Ovary (tissue), 9 donors: ENCODE results near the gene PARD3. TPM values are rescaled to one million over a fixed set of nuclear protein-coding genes. Genes with fewer than 3 reads are reported as not detected.

ENCODE experiments used
- DNase-seq, 5 donors: peaks; one replicate each; pipeline ENCODE4 v3.0.0-alpha.2; 2019 to 2020
- H3K27ac ChIP-seq, 2 donors: fragments of 200-600 bp; one replicate each; pipeline versions ENCODE4 v1.5.1 to v1.8.0; 2019 to 2022
- H3K27me3 ChIP-seq: fragments of 200-600 bp; one replicate; pipeline ENCODE4 v1.8.0; 2022
- H3K36me3 ChIP-seq: fragments of 200-600 bp; sonication (generic); one replicate; pipeline ENCODE4 v1.5.1; 2019
- H3K4me1 ChIP-seq: one replicate; pipeline ENCODE4 v1.8.1; 2013; ENCODE audit warnings: mild to moderate bottlenecking, moderate library complexity; ENCODE audit not compliant: insufficient read depth
- H3K4me3 ChIP-seq: fragments of 200-600 bp; sonication (generic); one replicate; pipeline ENCODE4 v1.5.1; 2017
- H3K9me3 ChIP-seq, 2 donors: fragments of 200-600 bp in 1 of 2; sonication (generic) in 1 of 2; one replicate each; pipeline versions ENCODE4 v1.5.1 to v1.8.1; 2013 to 2019; ENCODE audit warnings: mild to moderate bottlenecking in 1 of 2, moderate library complexity in 1 of 2
- CTCF ChIP-seq, 3 donors: fragments of 450-650 bp in 2 of 3; fragments of 200-600 bp in 1 of 3; IDR thresholded peaks; one replicate each; pipeline versions ENCODE4 v1.5.1 to v1.8.0; 2016 to 2022; ENCODE audit warnings: antibody characterized with exemption in 3 of 3, mild to moderate bottlenecking in 1 of 3
- EP300 ChIP-seq: sonication (generic); formaldehyde crosslinking; IDR thresholded peaks from one replicate; pipeline ENCODE4 v1.6.1; 2017; ENCODE audit warnings: antibody characterized with exemption
- POLR2A ChIP-seq: fragments of 450-650 bp; IDR thresholded peaks from one replicate; pipeline ENCODE4 v1.6.1; 2017; ENCODE audit warnings: antibody characterized with exemption, mild to moderate bottlenecking, moderate library complexity
- WGBS, 3 donors: extraction: QIAGEN DNeasy Blood & Tissue Kit in 1 of 3; methylation state at CpG; one replicate each; pipeline versions ENCODE4 v1.1.5 to v1.1.7; 2013 to 2017; 5-methylcytosine and 5-hydroxymethylcytosine counted together
- intact Hi-C, 4 donors: fragments of 100-400 bp; cut with DNase I; formaldehyde crosslinking; loops; one replicate each; pipeline versions ENCODE4 v1.11.0 to v1.15.1; 2022 to 2023
- polyA plus RNA-seq, 2 donors: library from polyadenylated mRNA; stranded (reverse); fragments of 200-250 nt in 1 of 2; fragments of 350-450 nt in 1 of 2; fragmentation: Illumina TruSeq in 1 of 2; extraction: RNeasy Lipid Tissue Mini Kit (QIAGEN cat#74804) in 1 of 2; gene quantifications; one replicate each; pipeline ENCODE4 v1.2.3, GENCODE V29; 2013 to 2014
- total RNA-seq, 7 donors: library from RNA; depleted of rRNA in 2 of 7; stranded (reverse); fragments of >200 nt in 2 of 7; fragmentation: NEBNext Ultra II Directional in 3 of 7; extraction: Animal tissue kit (Norgen Biotek cat#: 25700) in 3 of 7; gene quantifications; one replicate each; pipeline versions ENCODE4 v1.1.0 to v1.2.4, GENCODE V29; 2016 to 2023
- donor health status: DM: no; HTN: no; CAD: no; lungs with moderate emphysema.
- donor health status: DM: no; HTN: no; CAD: no.
- donor health status: Bipolar disorder and iron deficiency.
- donor health status: DM: yes; HTN: yes; CAD: no.
- donor health status: DM: no; HTN: no; CAD: no.
- donor health status: DM: yes; HTN: yes; CAD: no.

Gene PARD3
- total and polyA plus RNA-seq, 9 donors = 31.8 to 92.3 (median 67.1) TPM

GRCh38 chr10:34186745-34187144 lies 628.4 kb downstream of the PARD3 start:
- Histone ChIP-seq H3K27ac (no peak overlapping the region), H3K9me3 (no peaks in the 10 kb centered on the region), H3K4me3 (no peak overlapping the region), H3K4me1 (peaks cover 20% of the 10 kb centered on the region), H3K36me3 (no peaks in the 10 kb centered on the region), H3K27me3 (no peaks in the 10 kb centered on the region)
- DNase-seq = no peak
- TF ChIP-seq EP300 = no peak
- no peak for TF ChIP-seq CTCF (IDR thresholded peaks at IDR 0.05)
- no peak for TF ChIP-seq POLR2A
- 63 to 86% (median 86%) methylated on average over 3 of the region's 3 CpGs for WGBS, 3 donors
- intact Hi-C loops = loop anchor here in 1 of 4 donors (10.0 kb wide), 1 partner anchor 852 kb away; the partner anchor contains the start of gene NRP1

- no peaks in the 10 kb centered on the region for H3K27me3 ChIP-seq
- peak; percentile 36 to 64 (median 61) for DNase-seq
- peaks cover 24% of the 10 kb centered on the region for H3K4me1 ChIP-seq
- no peak for TF ChIP-seq CTCF (IDR thresholded peaks at IDR 0.05)
- 28 to 57% (median 34%) methylated on average over 7 of the region's 7 CpGs for WGBS, 3 donors
- peak overlapping the region in 1 of 2 donors; percentile 29 for H3K27ac ChIP-seq
- no peaks in the 10 kb centered on the region for H3K9me3 ChIP-seq
- H3K36me3 ChIP-seq = no peaks in the 10 kb centered on the region
- no peak overlapping the region for H3K4me3 ChIP-seq
- intact Hi-C loops = loop anchor here in 1 of 4 donors (10.0 kb wide), 1 partner anchor 851 kb away; the partner anchor contains the start of gene NRP1
Observed at GRCh38 chr10:34185998-34186397, 629.1 kb downstream of the PARD3 start.

GRCh38 chr10:34184939-34185386 lies 630.1 kb downstream of the PARD3 start:
- no peaks in the 10 kb centered on the region for H3K27me3 ChIP-seq
- H3K9me3 ChIP-seq = no peaks in the 10 kb centered on the region
- no peaks in the 10 kb centered on the region for H3K36me3 ChIP-seq
- intact Hi-C loops = loop anchor here in 1 of 4 donors (10.0 kb wide), 1 partner anchor 850 kb away; the partner anchor contains the start of gene NRP1
- DNase-seq = no peak
- peak overlapping the region in 1 of 2 donors; percentile 29 for H3K27ac ChIP-seq
- WGBS, 3 donors = 9 to 17% (median 16%) methylated on average over 1 of the region's 1 CpG
- H3K4me3 ChIP-seq = no peak overlapping the region
- no peak for TF ChIP-seq CTCF (IDR thresholded peaks at IDR 0.05)
- TF ChIP-seq EP300 = no peak
- no peak for TF ChIP-seq POLR2A
- peaks cover 24% of the 10 kb centered on the region for H3K4me1 ChIP-seq

GRCh38 chr10:34184397-34184796 lies 630.7 kb downstream of the PARD3 start:
- WGBS, 3 donors = 42 to 46% (median 44%) methylated on average over 6 of the region's 6 CpGs
- DNase-seq = no peak
- TF ChIP-seq EP300 (no peak), POLR2A (no peak), CTCF (IDR thresholded peaks at IDR 0.05) (no peak)
- no peaks in the 10 kb centered on the region for H3K36me3 ChIP-seq
- H3K27ac ChIP-seq = peak overlapping the region in 1 of 2 donors; percentile 39
- intact Hi-C loops = loop anchor here in 1 of 4 donors (10.0 kb wide), 1 partner anchor 850 kb away; the partner anchor contains the start of gene NRP1
- H3K4me3 ChIP-seq = no peak overlapping the region
- no peaks in the 10 kb centered on the region for H3K27me3 ChIP-seq
- H3K4me1 ChIP-seq = peaks cover 24% of the 10 kb centered on the region
- H3K9me3 ChIP-seq = no peaks in the 10 kb centered on the region
